CD14-positive monocyte (primary cell): ENCODE data around the gene JMJD6. TPM values are rescaled to one million over a fixed set of nuclear protein-coding genes. Genes with fewer than 3 reads are reported as not detected.

Source experiments
- DNase-seq, 3 donors: peaks; one replicate each; pipeline ENCODE4 v3.0.0-alpha.2; 2011 to 2022
- H2AFZ ChIP-seq: 2 replicates; pipeline ENCODE4 v1.6.0; 2012; ENCODE audit warnings: mild to moderate bottlenecking, low read depth, low read length, inconsistent platforms; ENCODE audit not compliant: insufficient read depth, poor library complexity, severe bottlenecking
- H3K27ac ChIP-seq, 2 donors: 1 replicate in 1 of 2; 2 replicates in 1 of 2; pipeline ENCODE4 v1.5.1; 2012 to 2013; ENCODE audit warnings: low read length in 2 of 2, control low read depth in 1 of 2, inconsistent platforms in 1 of 2, low read depth in 1 of 2, mild to moderate bottlenecking in 1 of 2
- H3K27me3 ChIP-seq, 2 donors: one replicate each; pipeline versions ENCODE4 v1.6.0 to v1.6.1; 2011 to 2013; ENCODE audit warnings: low read length in 2 of 2; ENCODE audit not compliant: control insufficient read depth in 2 of 2, insufficient read depth in 2 of 2
- H3K36me3 ChIP-seq, 2 donors: replicated peaks in 1 of 2; 1 replicate in 1 of 2; 2 replicates in 1 of 2; pipeline versions ENCODE4 v1.5.1 to v1.6.1; 2012 to 2013; ENCODE audit warnings: low read length in 2 of 2, control low read depth in 1 of 2, inconsistent platforms in 1 of 2, mild to moderate bottlenecking in 1 of 2; ENCODE audit not compliant: insufficient read depth in 2 of 2, control insufficient read depth in 1 of 2
- H3K4me1 ChIP-seq, 2 donors: 1 replicate in 1 of 2; 2 replicates in 1 of 2; pipeline versions ENCODE4 v1.5.1 to v1.6.1; 2012 to 2013; ENCODE audit warnings: low read length in 2 of 2, control low read depth in 1 of 2, inconsistent platforms in 1 of 2, mild to moderate bottlenecking in 1 of 2, moderate library complexity in 1 of 2; ENCODE audit not compliant: insufficient read depth in 2 of 2, control insufficient read depth in 1 of 2
- H3K4me2 ChIP-seq: replicated peaks from 2 replicates; pipeline ENCODE3; 2012; ENCODE audit warnings: low read length, moderate library complexity, mild to moderate bottlenecking; ENCODE audit not compliant: poor library complexity, severe bottlenecking; ENCODE audit errors: extremely low read depth
- H3K4me3 ChIP-seq, 3 experiments: fragments of 200-600 bp in 1 of 3; sonication (generic) in 1 of 3; replicated peaks in 1 of 3; 1 replicate in 2 of 3; 2 replicates in 1 of 3; pipeline ENCODE4 v1.5.1; 2011 to 2013; ENCODE audit warnings: low read length in 3 of 3, mild to moderate bottlenecking in 3 of 3, control low read depth in 2 of 3, low read depth in 2 of 3, inconsistent platforms in 1 of 3, moderate library complexity in 1 of 3
- H3K79me2 ChIP-seq: 2 replicates; pipeline ENCODE4 v1.6.0; 2012; ENCODE audit warnings: mild to moderate bottlenecking, control low read depth, inconsistent platforms, low read length, moderate library complexity; ENCODE audit not compliant: insufficient read depth
- H3K9ac ChIP-seq: 2 replicates; pipeline ENCODE4 v1.6.0; 2017; ENCODE audit warnings: low read length, mild to moderate bottlenecking; ENCODE audit not compliant: insufficient read depth, poor library complexity, severe bottlenecking
- H3K9me3 ChIP-seq, 2 donors: replicated peaks in 1 of 2; 1 replicate in 1 of 2; 2 replicates in 1 of 2; pipeline versions ENCODE4 v1.5.1 to v1.6.1; 2012 to 2013; ENCODE audit warnings: low read length in 2 of 2, control low read depth in 1 of 2; ENCODE audit not compliant: control insufficient read depth in 1 of 2, insufficient read depth in 1 of 2
- H4K20me1 ChIP-seq: 2 replicates; pipeline ENCODE4 v1.6.0; 2012; ENCODE audit warnings: mild to moderate bottlenecking, low read length, control low read depth, moderate library complexity; ENCODE audit not compliant: insufficient read depth
- H3K27ac Mint-ChIP-seq, 7 donors: one replicate each; pipeline ENCODE4 v1.8.0; 2020; ENCODE audit warnings: mild to moderate bottlenecking in 7 of 7, mixed read lengths in 7 of 7, moderate library complexity in 6 of 7, inconsistent platforms in 2 of 7
- H3K27me3 Mint-ChIP-seq, 3 donors: one replicate each; pipeline ENCODE4 v1.8.0; 2021 to 2022; ENCODE audit warnings: low read depth in 3 of 3, mild to moderate bottlenecking in 3 of 3, mixed read lengths in 3 of 3, moderate library complexity in 3 of 3, inconsistent platforms in 1 of 3
- H3K36me3 Mint-ChIP-seq, 2 donors: one replicate each; pipeline ENCODE4 v1.8.0; 2020; ENCODE audit warnings: mixed read lengths in 2 of 2, inconsistent platforms in 1 of 2, mild to moderate bottlenecking in 1 of 2
- H3K4me1 Mint-ChIP-seq: one replicate; pipeline ENCODE4 v1.8.0; 2020; ENCODE audit warnings: mild to moderate bottlenecking, mixed read lengths
- H3K4me3 Mint-ChIP-seq, 2 donors: one replicate each; pipeline ENCODE4 v1.8.0; 2020; ENCODE audit warnings: mild to moderate bottlenecking in 2 of 2, mixed read lengths in 2 of 2, moderate library complexity in 1 of 2
- H3K9me3 Mint-ChIP-seq, 7 donors: one replicate each; pipeline ENCODE4 v1.8.0; 2020 to 2022; ENCODE audit warnings: mixed read lengths in 7 of 7, mild to moderate bottlenecking in 6 of 7, moderate library complexity in 6 of 7, inconsistent platforms in 2 of 7
- WGBS: methylation state at CpG from one replicate; pipeline ENCODE4 v1.1.5; 2013; ENCODE audit warnings: missing lambda C conversion rate; ENCODE audit not compliant: insufficient coverage; 5-methylcytosine and 5-hydroxymethylcytosine counted together
- intact Hi-C, 2 donors: fragments of 100-400 bp; cut with micrococcal nuclease; formaldehyde crosslinking; loops; one replicate each; pipeline versions ENCODE4 v1.15.0 to v1.15.1; 2023
- polyA plus RNA-seq, 3 donors: library from polyadenylated mRNA; depleted of rRNA in 1 of 3; unstranded in 2 of 3; stranded (reverse) in 1 of 3; fragments of 300-500 nt in 2 of 3; fragments of >200 nt in 1 of 3; fragmentation: Illumina TruSeq in 2 of 3; gene quantifications; 1 replicate in 2 of 3; 2 replicates in 1 of 3; pipeline ENCODE4 v1.2.3, GENCODE V29; 2012 to 2021
- TF ChIP-seq, protein P1 (sequence below): fragments of 200-600 bp; IDR thresholded peaks from one replicate; pipeline ENCODE4 v1.8.0; 2022; ENCODE audit warnings: antibody characterized with exemption, mild to moderate bottlenecking

JMJD6 gene
- polyA plus RNA-seq, 3 donors: 24.6 to 75.0 (median 26.2) TPM

- Histone ChIP-seq H3K36me3 (no peaks in the 10 kb centered on the region), H4K20me1 (no peaks in the 10 kb centered on the region), H3K27ac (no peak overlapping the region), H3K9me3 (no peaks in the 10 kb centered on the region), H3K4me2 (no peak overlapping the region), H3K4me3 (no peak overlapping the region), H3K79me2 (no peaks in the 10 kb centered on the region), H3K4me1 (peaks cover 2 to 3% of the 10 kb centered on the region in 2 donors), H2AFZ (no peak overlapping the region), H3K27me3 (no peaks in the 10 kb centered on the region), H3K9ac (no peak overlapping the region)
- intact Hi-C loops: loop anchor here in 1 of 2 donors (10.0 kb wide), 1 partner anchor 47 kb away; the partner anchor contains the start of genes JMJD6 and METTL23
- TF ChIP-seq, protein P1, sequence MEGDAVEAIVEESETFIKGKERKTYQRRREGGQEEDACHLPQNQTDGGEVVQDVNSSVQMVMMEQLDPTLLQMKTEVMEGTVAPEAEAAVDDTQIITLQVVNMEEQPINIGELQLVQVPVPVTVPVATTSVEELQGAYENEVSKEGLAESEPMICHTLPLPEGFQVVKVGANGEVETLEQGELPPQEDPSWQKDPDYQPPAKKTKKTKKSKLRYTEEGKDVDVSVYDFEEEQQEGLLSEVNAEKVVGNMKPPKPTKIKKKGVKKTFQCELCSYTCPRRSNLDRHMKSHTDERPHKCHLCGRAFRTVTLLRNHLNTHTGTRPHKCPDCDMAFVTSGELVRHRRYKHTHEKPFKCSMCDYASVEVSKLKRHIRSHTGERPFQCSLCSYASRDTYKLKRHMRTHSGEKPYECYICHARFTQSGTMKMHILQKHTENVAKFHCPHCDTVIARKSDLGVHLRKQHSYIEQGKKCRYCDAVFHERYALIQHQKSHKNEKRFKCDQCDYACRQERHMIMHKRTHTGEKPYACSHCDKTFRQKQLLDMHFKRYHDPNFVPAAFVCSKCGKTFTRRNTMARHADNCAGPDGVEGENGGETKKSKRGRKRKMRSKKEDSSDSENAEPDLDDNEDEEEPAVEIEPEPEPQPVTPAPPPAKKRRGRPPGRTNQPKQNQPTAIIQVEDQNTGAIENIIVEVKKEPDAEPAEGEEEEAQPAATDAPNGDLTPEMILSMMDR: no peak
- H3K27ac Mint-ChIP-seq: no peak overlapping the region
- H3K36me3 Mint-ChIP-seq: no peaks in the 10 kb centered on the region
- peaks cover 6% of the 10 kb centered on the region for H3K4me1 Mint-ChIP-seq
- no peak for DNase-seq
- H3K4me3 Mint-ChIP-seq: no peak overlapping the region
- H3K9me3 Mint-ChIP-seq: peaks cover 0 to 2% (median 0%) of the 10 kb centered on the region in 7 donors
- peaks cover 0 to 4% (median 0%) of the 10 kb centered on the region in 3 donors for H3K27me3 Mint-ChIP-seq
- 98% methylated on average over 11 of the region's 16 CpGs for WGBS
These were observed 49.0 kb downstream of the JMJD6 start for GRCh38 chr17:76677406-76677805.

DNA sequence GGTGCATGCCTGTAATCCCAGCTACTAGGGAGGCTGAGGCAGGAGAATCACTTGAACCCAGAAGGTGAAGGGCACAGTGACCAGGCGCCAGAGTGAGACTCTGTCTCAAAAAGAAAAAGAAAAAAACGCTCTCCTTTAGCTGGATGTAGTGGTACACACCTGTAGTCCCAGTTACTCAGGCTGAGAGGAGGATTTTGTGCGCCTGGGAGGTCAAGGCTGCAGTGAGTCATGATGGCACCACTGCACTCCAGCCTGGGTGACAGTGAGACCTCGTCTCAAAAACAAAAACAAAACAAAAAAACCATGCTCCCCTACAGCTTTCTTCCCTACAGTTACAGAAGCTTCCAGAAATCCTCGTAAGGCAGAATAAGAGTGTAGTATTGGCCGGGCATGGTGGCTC, 49.8 kb downstream of the JMJD6 start:
- WGBS: 91% methylated on average over 4 of the region's 6 CpGs
- no peaks in the 10 kb centered on the region for H3K27me3 ChIP-seq
- Mint-ChIP-seq H3K4me1 (peaks cover 12% of the 10 kb centered on the region), H3K27me3 (peaks cover 0 to 4% (median 0%) of the 10 kb centered on the region in 3 donors), H3K36me3 (no peaks in the 10 kb centered on the region), H3K4me3 (no peak overlapping the region), H3K9me3 (peaks cover 0 to 2% (median 0%) of the 10 kb centered on the region in 7 donors), H3K27ac (no peak overlapping the region)
- no peak for DNase-seq
- H3K79me2 ChIP-seq: no peaks in the 10 kb centered on the region
- TF ChIP-seq, protein P1: no peak
- no peak overlapping the region for H2AFZ ChIP-seq
- H4K20me1 ChIP-seq: no peaks in the 10 kb centered on the region
- no peaks in the 10 kb centered on the region for H3K36me3 ChIP-seq
- H3K9ac ChIP-seq: no peak overlapping the region
- no peak overlapping the region for H3K4me2 ChIP-seq
- no peak overlapping the region for H3K4me3 ChIP-seq
- intact Hi-C loops: loop anchor here in 1 of 2 donors (10.0 kb wide), 1 partner anchor 48 kb away; the partner anchor contains the start of genes JMJD6 and METTL23
- H3K27ac ChIP-seq: no peak overlapping the region
- peaks cover 6 to 8% of the 10 kb centered on the region in 2 donors for H3K4me1 ChIP-seq
- no peaks in the 10 kb centered on the region for H3K9me3 ChIP-seq
